Vagina (tissue), 2 donors: ENCODE data around the gene NCOA3. TPM values are rescaled to one million over a fixed set of nuclear protein-coding genes. Genes with fewer than 3 reads are reported as not detected.

Experiments used
- DNase-seq, 2 donors: peaks; one replicate each; pipeline ENCODE4 v3.0.0-alpha.2; 2017; ENCODE audit errors: extremely low spot score in 2 of 2
- H3K27ac ChIP-seq: fragments of 200-600 bp; sonication (generic); one replicate; pipeline ENCODE4 v1.5.1; 2019
- H3K27me3 ChIP-seq: fragments of 200-600 bp; sonication (generic); one replicate; pipeline ENCODE4 v1.5.1; 2019
- H3K36me3 ChIP-seq, 2 donors: fragments of 200-600 bp; sonication (generic); one replicate each; pipeline ENCODE4 v1.5.1; 2017 to 2019
- H3K4me1 ChIP-seq: fragments of 200-600 bp; sonication (generic); one replicate; pipeline ENCODE4 v1.5.1; 2019
- H3K4me3 ChIP-seq, 2 donors: fragments of 200-600 bp; sonication (generic); 1 replicate in 1 of 2; 2 replicates in 1 of 2; pipeline ENCODE4 v1.5.1; 2016 to 2019
- H3K9me3 ChIP-seq: fragments of 200-600 bp; sonication (generic); one replicate; pipeline ENCODE4 v1.5.1; 2019
- POLR2A ChIP-seq, 2 donors: fragments of 450-650 bp; IDR thresholded peaks; one replicate each; pipeline ENCODE4 v1.6.1; 2017; ENCODE audit warnings: antibody characterized with exemption in 2 of 2, mild to moderate bottlenecking in 2 of 2, moderate library complexity in 2 of 2
- POLR2AphosphoS5 ChIP-seq, 2 donors: sonication (generic); formaldehyde crosslinking; IDR thresholded peaks; one replicate each; pipeline ENCODE4 v1.9.0; 2017; ENCODE audit warnings: antibody characterized with exemption in 2 of 2, mild to moderate bottlenecking in 2 of 2, low read depth in 1 of 2; ENCODE audit not compliant: insufficient read depth in 1 of 2
- intact Hi-C: fragments of 100-400 bp; cut with DNase I; formaldehyde crosslinking; loops from one replicate; pipeline ENCODE4 v1.15.1; 2023
- total RNA-seq: library from RNA; depleted of rRNA; stranded (reverse); fragments of >200 nt; gene quantifications from one replicate; pipeline ENCODE4 v1.2.3, GENCODE V29; 2016
- TF ChIP-seq, protein P1 (sequence below), 3 experiments: fragments of 450-650 bp in 2 of 3; fragments of 200-600 bp in 1 of 3; sonication (generic) in 1 of 3; IDR thresholded peaks; one replicate each; pipeline ENCODE4 v1.5.1; 2017 to 2019; ENCODE audit warnings: antibody characterized with exemption in 3 of 3, mild to moderate bottlenecking in 2 of 3, moderate library complexity in 2 of 3

NCOA3 gene
- total RNA-seq, 1 donor from 2014 or later = 47.1 TPM

DNA sequence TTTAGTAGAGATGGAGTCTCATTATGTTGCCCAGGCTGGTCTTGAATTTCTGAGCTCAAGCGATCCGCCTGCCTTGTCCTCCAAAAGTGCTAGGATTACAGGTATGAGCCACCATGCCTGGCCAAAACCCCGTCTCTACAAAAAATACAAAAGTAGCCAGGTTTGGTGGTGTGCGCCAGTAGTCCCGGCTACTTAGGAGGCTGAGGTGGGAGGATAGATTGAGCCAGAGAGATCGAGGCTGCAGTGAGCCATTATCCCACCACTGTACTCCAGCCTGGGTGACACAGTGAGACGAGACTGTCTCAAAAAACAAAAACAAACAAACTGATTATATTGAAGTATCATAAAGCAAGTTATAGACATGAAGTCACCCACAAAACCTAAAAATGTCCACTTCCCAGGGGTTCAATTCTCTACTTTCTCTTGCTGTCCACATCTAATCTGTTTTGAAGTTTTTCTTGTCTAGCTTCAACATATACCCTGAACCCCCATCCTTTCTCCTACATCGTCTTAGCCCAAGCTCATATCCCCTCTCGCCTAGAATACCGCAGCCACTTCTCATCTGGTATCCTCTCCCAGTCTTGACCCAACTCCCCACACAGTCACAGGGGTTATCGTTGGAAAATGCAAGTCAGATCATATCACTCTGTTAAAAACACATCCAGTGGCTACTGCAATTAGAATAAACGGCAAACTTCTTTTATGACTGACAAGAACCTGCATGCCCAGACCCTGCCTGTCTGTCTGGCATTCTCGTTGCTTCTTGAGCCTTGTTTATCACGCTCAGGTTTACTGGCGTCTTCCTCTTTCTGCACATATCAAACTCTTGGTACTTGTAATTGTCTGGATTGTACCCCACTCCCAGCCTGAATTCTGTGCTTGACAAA is 20.1 kb upstream of the NCOA3 start:
- Histone ChIP-seq H3K27me3 (no peaks in the 10 kb centered on the region), H3K4me1 (peaks cover 4% of the 10 kb centered on the region), H3K9me3 (no peaks in the 10 kb centered on the region), H3K36me3 (no peaks in the 10 kb centered on the region), H3K4me3 (no peak overlapping the region), H3K27ac (no peak overlapping the region)
- intact Hi-C loops = no loop called here
- TF ChIP-seq, protein P1, sequence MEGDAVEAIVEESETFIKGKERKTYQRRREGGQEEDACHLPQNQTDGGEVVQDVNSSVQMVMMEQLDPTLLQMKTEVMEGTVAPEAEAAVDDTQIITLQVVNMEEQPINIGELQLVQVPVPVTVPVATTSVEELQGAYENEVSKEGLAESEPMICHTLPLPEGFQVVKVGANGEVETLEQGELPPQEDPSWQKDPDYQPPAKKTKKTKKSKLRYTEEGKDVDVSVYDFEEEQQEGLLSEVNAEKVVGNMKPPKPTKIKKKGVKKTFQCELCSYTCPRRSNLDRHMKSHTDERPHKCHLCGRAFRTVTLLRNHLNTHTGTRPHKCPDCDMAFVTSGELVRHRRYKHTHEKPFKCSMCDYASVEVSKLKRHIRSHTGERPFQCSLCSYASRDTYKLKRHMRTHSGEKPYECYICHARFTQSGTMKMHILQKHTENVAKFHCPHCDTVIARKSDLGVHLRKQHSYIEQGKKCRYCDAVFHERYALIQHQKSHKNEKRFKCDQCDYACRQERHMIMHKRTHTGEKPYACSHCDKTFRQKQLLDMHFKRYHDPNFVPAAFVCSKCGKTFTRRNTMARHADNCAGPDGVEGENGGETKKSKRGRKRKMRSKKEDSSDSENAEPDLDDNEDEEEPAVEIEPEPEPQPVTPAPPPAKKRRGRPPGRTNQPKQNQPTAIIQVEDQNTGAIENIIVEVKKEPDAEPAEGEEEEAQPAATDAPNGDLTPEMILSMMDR (IDR thresholded peaks at IDR 0.05) = no peak
- peak in 1 of 2 donors; percentile 22 for TF ChIP-seq POLR2AphosphoS5 (IDR thresholded peaks at IDR 0.05; ENCODE audit: insufficient read depth in 1 of 2, low read depth in 1 of 2)
- no peak for DNase-seq

DNA sequence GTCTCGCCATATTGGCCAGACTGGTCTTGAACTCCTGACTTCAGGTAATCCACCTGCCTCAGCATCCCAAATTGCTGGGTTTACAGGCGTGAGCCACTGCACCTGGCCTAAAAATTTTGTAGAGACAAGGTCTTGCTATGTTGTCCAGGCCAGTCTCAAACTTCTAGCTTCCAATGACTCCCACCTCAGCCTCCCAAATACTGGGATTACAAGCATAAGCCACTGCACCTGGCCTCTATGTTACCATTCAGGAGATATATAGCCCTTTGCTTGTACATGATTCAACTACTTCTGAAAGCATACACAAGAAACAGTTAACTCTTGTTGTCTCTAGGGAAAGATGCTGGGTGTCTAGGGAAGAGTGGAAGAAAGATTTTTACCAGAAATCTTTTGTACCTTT is 19.0 kb upstream of the NCOA3 start:
- TF ChIP-seq, protein P1 (IDR thresholded peaks at IDR 0.05) = no peak
- TF ChIP-seq POLR2AphosphoS5 (IDR thresholded peaks at IDR 0.05; ENCODE audit: insufficient read depth in 1 of 2, low read depth in 1 of 2) (no peak), POLR2A (IDR thresholded peaks at IDR 0.05) (no peak)
- Histone ChIP-seq H3K4me1 (peaks cover 4% of the 10 kb centered on the region), H3K36me3 (no peaks in the 10 kb centered on the region), H3K4me3 (no peak overlapping the region), H3K9me3 (no peaks in the 10 kb centered on the region), H3K27me3 (no peaks in the 10 kb centered on the region), H3K27ac (no peak overlapping the region)
- intact Hi-C loops = no loop called here
- no peak for DNase-seq

- no peak for DNase-seq
- Histone ChIP-seq H3K9me3 (no peaks in the 10 kb centered on the region), H3K4me3 (no peak overlapping the region), H3K36me3 (no peaks in the 10 kb centered on the region), H3K27me3 (no peaks in the 10 kb centered on the region), H3K4me1 (peaks cover 2% of the 10 kb centered on the region), H3K27ac (no peak overlapping the region)
- intact Hi-C loops = no loop called here
- no peak for TF ChIP-seq POLR2A (IDR thresholded peaks at IDR 0.05)
- no peak for TF ChIP-seq POLR2AphosphoS5 (IDR thresholded peaks at IDR 0.05; ENCODE audit: insufficient read depth in 1 of 2, low read depth in 1 of 2)
- TF ChIP-seq, protein P1 (IDR thresholded peaks at IDR 0.05) = no peak
These were observed 17.4 kb upstream of the NCOA3 start for GRCh38 chr20:47484303-47484702.

GRCh38 chr20:47487175-47487917 is 14.3 kb upstream of the NCOA3 start:
- TF ChIP-seq POLR2AphosphoS5 (IDR thresholded peaks at IDR 0.05; ENCODE audit: insufficient read depth in 1 of 2, low read depth in 1 of 2) (no peak), POLR2A (IDR thresholded peaks at IDR 0.05) (no peak)
- TF ChIP-seq, protein P1 (IDR thresholded peaks at IDR 0.05) = no peak
- Histone ChIP-seq H3K4me3 (no peak overlapping the region), H3K36me3 (no peaks in the 10 kb centered on the region), H3K27ac (no peak overlapping the region), H3K4me1 (peaks cover 2% of the 10 kb centered on the region), H3K27me3 (no peaks in the 10 kb centered on the region), H3K9me3 (no peaks in the 10 kb centered on the region)
- no peak for DNase-seq
- intact Hi-C loops = no loop called here
